Nephron progenitor cell (in vitro differentiated cells): Measurements from ENCODE around the gene MAPKAPK5.

Experiments used
- DNase-seq: peaks from one replicate; pipeline ENCODE4 v3.0.0; 2021
- H3K27ac Mint-ChIP-seq: 2 replicates; pipeline ENCODE4 v1.8.0; 2021; ENCODE audit warnings: mild to moderate bottlenecking, moderate library complexity, mixed read lengths
- H3K27me3 Mint-ChIP-seq: 2 replicates; pipeline ENCODE4 v1.8.0; 2021; ENCODE audit warnings: mild to moderate bottlenecking, low read depth, mixed read lengths; ENCODE audit not compliant: poor library complexity
- H3K36me3 Mint-ChIP-seq: 2 replicates; pipeline ENCODE4 v1.8.0; 2021; ENCODE audit warnings: low read depth, mixed read lengths
- H3K4me1 Mint-ChIP-seq: 2 replicates; pipeline ENCODE4 v1.8.0; 2021; ENCODE audit warnings: mixed read lengths
- H3K4me3 Mint-ChIP-seq: 2 replicates; pipeline ENCODE4 v1.8.0; 2021; ENCODE audit warnings: mild to moderate bottlenecking, moderate library complexity, mixed read lengths
- H3K9me3 Mint-ChIP-seq: 2 replicates; pipeline ENCODE4 v1.8.0; 2021; ENCODE audit warnings: mild to moderate bottlenecking, moderate library complexity, mixed read lengths
- CTCF ChIP-seq: fragments of 200-600 bp; sonication (generic); IDR thresholded peaks from 2 replicates; pipeline ENCODE4 v1.5.0; 2021; ENCODE audit warnings: antibody characterized with exemption

Gene MAPKAPK5

GRCh38 chr12:111850526-111850925 is 8.5 kb downstream of the MAPKAPK5 start:
- Mint-ChIP-seq H3K27ac (peak overlapping the region; percentile 80), H3K27me3 (no peaks in the 10 kb centered on the region), H3K36me3 (peaks cover 96% of the 10 kb centered on the region), H3K9me3 (peaks cover 47% of the 10 kb centered on the region), H3K4me3 (no peak overlapping the region), H3K4me1 (no peaks in the 10 kb centered on the region)
- DNase-seq, result no peak
- TF ChIP-seq CTCF, result no peak

- H3K4me1 Mint-ChIP-seq, result no peaks in the 10 kb centered on the region
- no peak overlapping the region for H3K27ac Mint-ChIP-seq
- peaks cover 4% of the 10 kb centered on the region for H3K27me3 Mint-ChIP-seq
- no peak for DNase-seq
- no peak for TF ChIP-seq CTCF
- peaks cover 80% of the 10 kb centered on the region for H3K36me3 Mint-ChIP-seq
- peaks cover 39% of the 10 kb centered on the region for H3K9me3 Mint-ChIP-seq
- H3K4me3 Mint-ChIP-seq, result no peak overlapping the region
Observed at GRCh38 chr12:111858186-111858585, 16.2 kb downstream of the MAPKAPK5 start.

- H3K27me3 Mint-ChIP-seq, result peaks cover 4% of the 10 kb centered on the region
- H3K9me3 Mint-ChIP-seq, result peaks cover 39% of the 10 kb centered on the region
- no peak for TF ChIP-seq CTCF
- no peak overlapping the region for H3K4me3 Mint-ChIP-seq
- no peaks in the 10 kb centered on the region for H3K4me1 Mint-ChIP-seq
- peaks cover 76% of the 10 kb centered on the region for H3K36me3 Mint-ChIP-seq
- no peak overlapping the region for H3K27ac Mint-ChIP-seq
- no peak for DNase-seq
Observed at GRCh38 chr12:111858778-111859177, 16.8 kb downstream of the MAPKAPK5 start.

DNA sequence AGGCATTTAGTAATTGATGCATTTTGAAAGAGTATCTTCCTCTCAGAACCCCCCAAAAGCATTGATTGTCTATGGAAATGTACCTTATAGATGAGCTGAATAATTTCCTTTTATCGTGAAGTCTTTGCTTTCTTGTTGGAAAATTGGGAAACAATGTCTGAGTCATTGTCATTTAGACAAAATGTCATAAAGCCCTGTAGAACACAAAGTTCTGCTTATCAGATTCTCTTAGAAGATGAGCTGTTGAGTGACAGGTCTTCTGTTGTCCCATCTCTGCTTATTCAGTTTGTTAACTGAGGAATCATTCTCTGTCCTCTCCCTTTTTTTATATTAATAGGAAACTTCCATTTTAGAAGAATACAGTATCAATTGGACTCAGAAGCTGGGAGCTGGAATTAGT is 22.9 kb downstream of the MAPKAPK5 start:
- Mint-ChIP-seq H3K4me1 (no peaks in the 10 kb centered on the region), H3K27me3 (peaks cover 6% of the 10 kb centered on the region), H3K4me3 (no peak overlapping the region), H3K36me3 (peaks cover 58% of the 10 kb centered on the region), H3K27ac (no peak overlapping the region), H3K9me3 (peaks cover 3% of the 10 kb centered on the region)
- DNase-seq, result no peak
- TF ChIP-seq CTCF, result no peak

DNA sequence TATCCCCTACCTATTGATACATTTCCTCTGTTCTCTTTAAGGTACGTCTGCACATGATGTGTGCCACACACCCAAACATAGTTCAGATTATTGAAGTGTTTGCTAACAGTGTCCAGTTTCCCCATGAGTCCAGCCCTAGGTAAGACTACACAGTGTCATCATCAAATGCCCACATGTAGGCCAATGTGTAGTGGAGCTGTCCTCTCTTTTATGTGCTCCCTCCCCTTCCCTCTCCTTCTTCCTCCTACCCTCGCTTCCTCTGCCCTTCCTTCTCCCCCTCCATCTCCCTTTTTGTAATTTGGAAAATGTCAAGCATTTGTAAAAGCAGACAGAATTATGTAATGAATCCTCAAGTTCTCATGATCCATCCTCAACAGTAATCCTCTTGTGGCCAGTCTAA is 25.5 kb downstream of the MAPKAPK5 start:
- Mint-ChIP-seq H3K36me3 (peaks cover 68% of the 10 kb centered on the region), H3K27ac (peak overlapping the region; percentile 31), H3K4me3 (no peak overlapping the region), H3K27me3 (peaks cover 2% of the 10 kb centered on the region), H3K9me3 (peaks cover 10% of the 10 kb centered on the region), H3K4me1 (no peaks in the 10 kb centered on the region)
- no peak for TF ChIP-seq CTCF
- DNase-seq, result no peak

GRCh38 chr12:111868676-111869588 is 26.9 kb downstream of the MAPKAPK5 start:
- Mint-ChIP-seq H3K9me3 (peaks cover 13% of the 10 kb centered on the region), H3K36me3 (peaks cover 78% of the 10 kb centered on the region), H3K4me3 (no peak overlapping the region), H3K4me1 (no peaks in the 10 kb centered on the region), H3K27ac (no peak overlapping the region), H3K27me3 (peaks cover 2% of the 10 kb centered on the region)
- no peak for DNase-seq
- no peak for TF ChIP-seq CTCF
